HG03045 (cell line): ENCODE data around the gene ZFYVE28.

Experiments used
- ATAC-seq: cut with Tn5 transposase; IDR thresholded peaks from one replicate; pipeline ENCODE4 v1.9.1; 2021; ENCODE audit warnings: mild to moderate bottlenecking, moderate library complexity; ENCODE audit not compliant: unreplicated experiment

Gene ZFYVE28

GRCh38 chr4:2252530-2253091 lies 165.8 kb downstream of the ZFYVE28 start:
- no peak for ATAC-seq

GRCh38 chr4:2251795-2252529 lies 166.5 kb downstream of the ZFYVE28 start:
- no peak for ATAC-seq

GRCh38 chr4:2251073-2251794 lies 167.2 kb downstream of the ZFYVE28 start:
- ATAC-seq, result no peak

GRCh38 chr4:2250357-2251072 lies 167.9 kb downstream of the ZFYVE28 start:
- no peak for ATAC-seq

GRCh38 chr4:2249526-2250356 lies 168.7 kb downstream of the ZFYVE28 start:
- ATAC-seq, result no peak

GRCh38 chr4:2248821-2249261 lies 169.6 kb downstream of the ZFYVE28 start:
- no peak for ATAC-seq

- no peak for ATAC-seq
Observed at GRCh38 chr4:2248044-2248780, 170.2 kb downstream of the ZFYVE28 start.

- ATAC-seq, result no peak
Observed at GRCh38 chr4:2247128-2248043, 171.1 kb downstream of the ZFYVE28 start.

- ATAC-seq, result no peak
Observed at GRCh38 chr4:2246384-2247127, 171.9 kb downstream of the ZFYVE28 start.

GRCh38 chr4:2245787-2246275 lies 172.6 kb downstream of the ZFYVE28 start:
- ATAC-seq, result no peak

GRCh38 chr4:2245057-2245786 lies 173.2 kb downstream of the ZFYVE28 start:
- ATAC-seq, result no peak

GRCh38 chr4:2243681-2244380 lies 174.6 kb downstream of the ZFYVE28 start:
- ATAC-seq, result no peak

GRCh38 chr4:2241410-2242353 lies 176.8 kb downstream of the ZFYVE28 start, which contains the start of the genes HAUS3 and POLN:
Gene HAUS3 (minus strand): TSS chr4:2242121. CDS start chr4:2240946, 1,175 bp downstream.
Gene POLN (minus strand): TSS chr4:2242121. CDS start chr4:2229231, 12,890 bp downstream.
- ATAC-seq, result peak; percentile 87

GRCh38 chr4:2241003-2241402 lies 177.4 kb downstream of the ZFYVE28 start:
- ATAC-seq, result no peak

GRCh38 chr4:2236944-2237666 lies 181.3 kb downstream of the ZFYVE28 start:
- ATAC-seq, result no peak
